GM18519 (cell line): Measurements from ENCODE around the gene CYS1.
A peak's percentile ranks its signal among the peaks of the same experiment; 100 is the strongest.
"Not testable (repeated sequence)": the region's sequence is repeated elsewhere in the genome, so short reads cannot be mapped to it uniquely, and the experiment has no call there.

Source experiments
- ATAC-seq: cut with Tn5 transposase; IDR thresholded peaks from one replicate; pipeline ENCODE4 v1.9.1; 2021; ENCODE audit warnings: mild to moderate bottlenecking, moderate library complexity; ENCODE audit not compliant: unreplicated experiment, low FRiP score

The CYS1 gene, protein sequence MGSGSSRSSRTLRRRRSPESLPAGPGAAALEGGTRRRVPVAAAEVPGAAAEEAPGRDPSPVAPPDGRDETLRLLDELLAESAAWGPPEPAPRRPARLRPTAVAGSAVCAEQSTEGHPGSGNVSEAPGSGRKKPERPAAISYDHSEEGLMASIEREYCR

GRCh38 chr2:10079870-10080535 is at the start of gene CYS1:
TSS of gene CYS1 (minus strand) at chr2:10080411. CDS start at chr2:10080223, 188 bp downstream.
- no peak for ATAC-seq

DNA sequence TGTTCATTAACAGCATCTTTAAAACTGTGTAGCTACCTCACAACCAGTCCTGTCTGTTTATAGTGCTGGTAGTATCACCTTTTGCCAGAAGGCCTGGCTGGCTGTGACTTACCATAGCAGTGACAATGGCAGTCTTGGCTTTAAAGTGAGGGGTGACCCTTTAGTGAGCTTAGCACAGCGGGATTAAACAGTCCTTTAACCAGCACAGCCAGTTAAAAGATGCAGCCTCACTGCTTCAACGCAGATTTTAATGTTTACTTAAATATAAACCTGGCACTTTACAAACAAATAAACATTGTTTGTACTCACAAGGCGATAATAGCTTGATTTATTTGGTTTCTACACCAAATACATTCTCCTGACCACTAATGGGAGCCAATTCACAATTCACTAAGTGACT is 49.3 kb upstream of the CYS1 start:
- no peak for ATAC-seq

- ATAC-seq = no peak
Measured at GRCh38 chr2:10128420-10128819, 48.2 kb upstream of the CYS1 start.

DNA sequence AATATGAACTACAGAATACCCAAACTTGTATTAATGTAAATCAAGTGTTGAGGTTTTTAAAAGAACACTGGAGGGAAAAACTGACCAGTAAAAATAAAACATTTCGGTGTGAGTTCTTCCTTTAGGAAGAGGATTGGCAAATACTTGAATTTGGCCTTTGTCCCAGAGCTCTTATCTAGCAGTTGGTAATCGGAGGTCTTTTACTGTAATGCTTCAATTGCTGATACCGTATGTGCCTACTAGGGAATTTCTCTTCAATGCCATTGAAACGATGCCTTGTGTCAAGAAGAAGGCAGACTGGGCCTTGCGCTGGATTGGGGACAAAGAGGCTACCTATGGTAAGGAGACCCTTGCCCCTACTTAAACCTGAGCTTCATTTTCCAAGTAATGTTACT is 46.4 kb upstream of the CYS1 start:
- no peak for ATAC-seq

DNA sequence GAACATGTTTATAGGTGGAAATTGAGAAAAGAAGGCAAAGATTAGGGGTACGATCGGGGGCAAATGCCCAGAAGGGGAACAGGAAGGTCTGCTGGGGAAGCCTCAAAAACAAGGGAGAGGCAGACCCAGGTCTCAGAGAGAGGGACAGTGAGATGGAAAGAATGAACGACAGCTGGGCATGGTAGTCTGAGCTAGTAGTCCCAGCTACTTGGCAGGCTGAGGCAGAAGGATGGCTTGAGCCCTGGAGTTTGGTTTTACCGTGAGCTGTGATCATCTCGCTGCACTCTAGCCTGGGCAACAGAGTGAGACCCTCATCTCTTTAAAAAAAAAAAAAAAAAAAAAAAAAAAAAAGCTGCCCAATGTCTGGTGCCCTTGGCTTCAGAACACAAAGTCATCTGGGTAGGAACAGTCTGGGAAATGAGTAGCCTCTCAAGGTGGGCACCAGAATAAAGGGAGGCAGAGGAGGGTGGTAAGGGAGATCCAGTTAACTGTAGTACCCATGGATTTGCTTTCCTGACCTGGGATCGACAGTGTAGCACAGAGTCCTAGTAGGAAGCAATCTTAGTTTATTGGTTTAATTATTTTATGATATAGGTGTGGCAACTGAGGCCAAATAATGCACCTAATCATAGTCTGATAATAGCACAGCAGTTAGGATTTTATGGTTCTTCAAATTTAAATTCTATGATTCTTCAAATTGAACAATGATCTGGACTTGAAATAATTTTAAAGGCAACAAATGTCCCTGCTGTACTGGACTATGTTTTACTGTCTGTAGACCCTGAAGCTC is 45.8 kb upstream of the CYS1 start:
- ATAC-seq = no peak

DNA sequence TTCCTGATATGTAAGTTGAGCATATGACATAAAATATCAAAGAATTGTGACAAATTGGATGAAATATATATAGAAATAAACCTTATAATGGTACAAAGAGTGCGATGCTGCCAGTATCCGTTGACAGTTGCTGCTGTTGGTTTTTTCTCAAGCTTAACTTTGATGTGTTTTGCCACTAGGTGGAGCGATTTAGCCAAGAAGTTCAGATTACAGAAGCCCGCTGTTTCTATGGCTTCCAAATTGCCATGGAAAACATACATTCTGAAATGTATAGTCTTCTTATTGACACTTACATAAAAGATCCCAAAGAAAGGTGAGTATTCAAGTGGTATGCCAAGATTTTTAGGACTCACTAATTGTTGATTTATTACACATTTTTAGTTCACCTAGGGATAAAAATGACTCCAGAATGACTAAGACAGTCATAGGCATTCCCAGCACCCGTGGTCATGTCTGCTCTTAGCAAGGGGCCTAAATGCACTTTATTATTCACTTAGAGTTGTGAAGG is 44.4 kb upstream of the CYS1 start:
- no peak for ATAC-seq

DNA sequence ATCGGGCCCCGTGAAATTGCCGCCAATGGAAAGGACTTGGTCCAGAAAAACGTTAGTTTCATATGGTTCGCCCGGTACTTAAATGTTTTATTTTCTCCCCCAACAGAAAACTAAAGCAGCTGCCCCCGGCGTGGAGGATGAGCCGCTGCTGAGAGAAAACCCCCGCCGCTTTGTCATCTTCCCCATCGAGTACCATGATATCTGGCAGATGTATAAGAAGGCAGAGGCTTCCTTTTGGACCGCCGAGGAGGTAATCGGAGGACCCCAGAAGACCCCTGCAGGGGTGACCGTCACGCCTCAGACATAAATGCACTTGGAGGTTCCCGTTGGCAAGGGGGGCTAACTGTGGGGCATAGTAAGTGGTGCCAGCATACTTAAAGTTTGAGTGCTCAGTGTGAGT is 43.1 kb upstream of the CYS1 start:
- no peak for ATAC-seq

GRCh38 chr2:10122500-10123280 is 42.5 kb upstream of the CYS1 start, which contains the start of gene RRM2:
TSS of gene RRM2 (plus strand) at chr2:10122739. CDS start at chr2:10122799, 60 bp downstream.
- peak; percentile 61 for ATAC-seq

DNA sequence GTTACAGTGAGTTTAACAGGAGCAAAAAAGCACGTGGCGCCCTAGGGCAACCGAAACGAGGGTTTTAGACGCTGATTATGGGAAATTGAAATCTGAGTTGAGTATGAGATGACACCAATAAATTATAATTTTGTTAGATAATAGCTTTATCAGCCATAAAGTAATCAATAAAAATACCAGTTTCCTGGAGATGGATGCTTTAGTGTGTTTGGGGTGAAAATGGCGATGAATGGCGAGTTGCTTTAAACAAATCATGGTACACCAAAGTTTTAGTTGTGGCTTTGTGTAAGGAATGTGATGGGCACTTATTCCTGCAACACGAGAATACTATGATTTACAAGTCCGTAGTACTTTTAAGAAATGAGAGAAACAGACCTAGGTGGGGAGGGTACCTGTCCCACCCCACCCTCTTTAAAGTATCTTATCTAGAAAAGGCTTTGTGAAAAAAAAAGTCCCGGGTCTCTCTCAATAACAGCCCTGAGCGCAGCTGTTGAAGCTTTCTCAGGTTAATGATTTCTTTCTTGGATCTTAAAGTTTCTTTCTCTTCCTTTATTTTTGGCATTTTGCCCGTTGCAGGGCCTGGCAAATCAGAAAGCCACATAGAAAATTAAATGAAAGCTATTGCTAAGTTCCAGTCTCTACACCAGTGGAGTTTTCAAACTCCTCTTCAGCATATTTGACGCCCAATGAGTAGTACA is 40.8 kb upstream of the CYS1 start:
- ATAC-seq = no peak

DNA sequence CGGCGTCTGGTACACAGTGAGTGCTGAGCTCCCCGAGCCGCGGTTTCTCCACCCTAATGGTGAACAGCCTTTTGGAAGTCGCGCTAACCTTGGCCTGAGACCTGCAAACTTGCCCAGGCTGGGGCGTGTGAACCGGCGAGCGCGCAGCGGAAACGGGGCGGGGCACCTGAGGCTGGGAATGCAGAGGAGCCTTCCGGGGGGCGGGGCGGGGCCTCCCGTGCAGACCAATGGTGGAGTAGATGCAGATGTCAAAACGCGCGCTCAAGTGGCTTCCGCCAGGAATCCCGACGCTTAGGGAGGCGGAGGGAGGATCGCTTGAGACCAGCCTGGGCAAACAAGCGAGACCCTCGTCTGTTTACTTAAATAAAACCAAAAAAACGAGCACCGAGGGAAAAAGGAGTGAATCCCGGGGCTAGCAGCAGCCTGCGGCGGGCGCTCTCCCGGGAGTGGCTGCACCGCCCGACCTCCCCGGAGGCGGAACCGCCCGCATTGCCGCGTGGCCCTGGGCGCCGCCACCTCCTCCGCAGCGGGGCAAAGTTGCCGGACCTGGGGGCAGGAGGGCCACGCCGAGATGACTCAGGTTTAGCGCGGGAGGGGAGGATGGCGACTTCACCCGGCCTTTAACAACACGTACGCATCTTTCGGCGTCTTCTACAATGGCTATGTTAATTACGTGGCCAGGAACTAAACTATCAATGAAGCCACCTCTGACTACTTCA is 40.1 kb upstream of the CYS1 start:
- ATAC-seq = peak; percentile 31

DNA sequence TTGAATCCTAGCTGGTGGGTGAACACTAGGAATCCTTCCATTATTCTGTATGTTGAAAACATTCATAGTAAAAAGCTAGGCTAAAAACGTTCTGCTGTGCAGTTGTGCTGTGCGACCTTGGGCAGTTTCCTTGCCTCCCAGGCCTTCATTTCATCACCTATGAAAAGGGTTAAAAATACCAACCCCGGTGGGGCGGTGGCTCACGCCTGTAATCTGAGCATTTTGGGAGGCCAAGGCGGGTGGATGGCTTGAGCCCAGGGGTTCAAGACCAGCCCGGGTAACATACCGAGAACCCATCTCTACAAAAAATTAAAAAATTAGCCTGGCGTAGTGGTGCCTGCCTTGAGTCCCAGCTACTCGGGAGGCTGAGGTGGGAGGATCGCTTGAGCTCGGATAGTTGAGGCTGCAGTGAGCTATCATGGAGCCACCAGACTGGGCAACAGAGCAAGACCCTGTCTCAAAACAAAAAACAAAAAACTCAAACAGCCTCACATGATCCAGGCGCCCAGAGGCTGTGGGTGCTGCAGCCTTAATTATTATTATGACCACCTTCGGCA is 39.5 kb upstream of the CYS1 start:
- ATAC-seq = no peak

DNA sequence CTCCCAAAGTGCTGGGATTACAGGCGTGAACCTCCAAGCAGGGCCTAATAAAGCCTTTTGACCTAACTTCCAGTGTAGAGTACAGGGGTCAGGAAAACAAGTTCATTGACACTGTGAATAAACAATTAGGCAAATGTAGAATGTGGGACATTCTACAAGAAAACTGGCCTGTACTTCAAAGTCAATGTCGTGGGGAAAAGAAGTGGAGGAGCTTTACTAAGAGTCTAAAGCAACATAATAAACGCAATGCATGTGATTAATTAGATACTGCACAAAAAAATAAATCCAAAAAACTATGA is 38.8 kb upstream of the CYS1 start:
- no peak for ATAC-seq

- no peak for ATAC-seq
Measured at GRCh38 chr2:10109311-10109710, 29.1 kb upstream of the CYS1 start.

DNA sequence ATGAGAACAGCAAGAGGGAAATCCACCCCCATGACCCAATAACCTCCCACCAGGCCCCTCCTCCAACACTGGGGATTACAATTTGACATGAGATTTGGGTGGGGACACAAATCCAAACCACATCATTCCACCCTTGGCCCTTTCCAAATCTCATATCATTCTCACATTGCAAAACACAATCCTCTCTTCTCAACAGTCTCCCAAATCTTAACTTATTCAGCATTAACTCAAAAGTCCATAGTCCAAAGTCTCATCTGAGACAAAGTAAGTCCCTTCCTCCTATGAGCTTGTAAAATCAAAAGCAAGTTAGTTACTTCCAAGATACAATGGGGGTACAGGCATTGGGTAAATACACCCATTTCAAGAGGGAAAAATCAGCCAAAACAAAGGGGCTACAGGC is 24.7 kb upstream of the CYS1 start:
- ATAC-seq = not testable (repeated sequence)

DNA sequence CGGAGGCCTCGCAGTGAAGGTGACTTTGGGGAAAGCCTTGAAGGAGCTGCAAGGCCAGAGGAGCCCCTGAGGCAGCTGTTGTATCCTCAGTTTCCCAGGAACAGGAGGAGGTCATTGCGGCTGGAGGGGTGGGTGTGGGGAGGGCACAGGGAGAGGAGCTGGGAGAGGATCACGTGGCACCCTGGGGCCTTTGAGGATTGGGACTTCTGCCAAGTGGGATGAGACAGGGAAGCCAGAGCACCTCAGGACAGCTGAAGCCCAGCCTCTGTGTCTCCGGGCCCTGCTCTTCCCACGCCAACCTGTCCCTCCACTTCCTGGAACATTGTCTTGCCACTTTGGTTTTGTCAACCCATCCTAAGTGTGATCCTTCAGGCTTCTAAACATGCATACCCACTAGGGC is 23.0 kb upstream of the CYS1 start:
- ATAC-seq = no peak

DNA sequence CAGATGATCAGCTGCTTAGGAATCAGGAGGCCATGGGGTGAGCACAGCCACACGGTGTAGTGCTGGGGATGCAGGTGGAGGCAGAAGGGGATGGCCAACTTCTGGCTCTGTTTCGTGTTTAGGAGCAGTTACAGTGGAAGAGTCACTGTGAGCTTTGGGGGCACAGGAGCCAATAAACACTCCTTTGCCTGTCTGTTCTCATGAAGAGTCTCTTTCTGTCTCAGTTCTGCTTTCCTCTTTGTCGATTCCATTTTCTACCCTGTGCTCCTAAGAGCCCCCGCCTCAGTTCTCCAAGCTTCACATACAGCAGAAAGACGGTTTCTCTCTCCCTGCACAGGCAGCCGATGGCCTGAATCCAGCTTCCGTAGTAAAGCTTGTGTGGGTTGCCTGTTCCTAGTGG is 21.3 kb upstream of the CYS1 start:
- ATAC-seq = no peak

DNA sequence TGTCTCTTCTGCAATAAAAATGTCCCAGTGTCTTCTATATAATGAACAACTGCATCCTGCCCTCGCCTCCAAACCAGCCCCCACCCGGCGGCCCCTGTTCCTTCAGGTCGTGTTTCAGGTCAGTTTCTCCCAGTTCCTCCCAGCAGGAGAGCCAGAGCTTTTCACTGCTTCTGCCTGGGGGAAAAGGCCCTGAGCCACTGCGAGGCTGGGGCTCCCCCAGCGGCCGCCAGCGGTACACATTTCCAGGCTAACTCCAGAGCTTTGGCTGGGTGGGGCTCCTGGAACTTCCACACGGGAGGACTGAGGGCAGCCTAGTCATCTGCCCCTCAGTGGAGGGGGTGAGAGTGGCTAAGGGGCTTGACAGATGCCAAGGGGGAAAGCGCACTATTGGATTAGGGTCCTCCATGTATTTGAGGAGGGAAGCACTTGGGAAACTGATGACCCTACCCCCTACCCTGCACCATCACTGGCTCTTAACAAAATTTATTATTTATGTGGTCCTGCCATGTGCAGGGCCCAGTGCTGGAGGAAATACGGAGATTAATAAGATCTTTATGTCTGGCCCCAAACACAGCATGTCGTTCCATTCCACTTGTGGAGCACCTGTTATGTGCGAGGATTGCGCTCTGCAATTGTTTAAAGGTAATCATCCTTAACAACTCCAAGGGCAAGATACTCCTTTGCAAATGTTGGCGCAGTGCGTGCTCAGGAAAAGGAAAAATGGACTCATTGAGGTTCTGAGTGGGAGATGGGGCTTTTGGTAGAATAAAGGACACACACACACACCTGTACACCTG is 17.3 kb upstream of the CYS1 start:
- no peak for ATAC-seq

- ATAC-seq = no peak
Measured at GRCh38 chr2:10096641-10097040, 16.4 kb upstream of the CYS1 start.

DNA sequence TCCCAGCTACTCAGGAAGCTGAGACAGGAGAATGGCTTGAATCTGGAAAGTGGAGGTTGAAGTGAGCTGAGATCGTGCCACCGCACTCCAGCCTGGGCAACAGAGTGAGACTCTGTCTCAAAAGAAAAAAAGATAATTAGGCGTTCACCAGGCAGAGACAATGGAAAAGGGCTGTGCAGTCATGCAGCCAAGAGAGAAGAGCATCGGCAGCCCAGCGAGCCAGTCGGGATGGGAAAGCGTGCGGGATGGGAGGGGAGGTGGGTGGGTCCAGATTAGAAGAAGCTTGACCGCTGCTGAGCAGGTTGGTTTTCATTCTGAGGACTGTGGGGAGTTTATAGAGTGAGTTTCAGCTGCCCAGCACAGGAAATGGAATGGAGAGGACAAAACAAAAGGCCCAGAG is 15.0 kb upstream of the CYS1 start:
- no peak for ATAC-seq
